MM.1S (cell line): ENCODE measurements around the gene PANX3.

Experiments
- EZH2 ChIP-seq: fragments of 300-600 bp; sonication (generic); optimal IDR thresholded peaks from 2 replicates; pipeline ENCODE3; 2017; ENCODE audit warnings: low read depth, mild to moderate bottlenecking, antibody characterized with exemption, low read length, mixed read lengths
- EZH2phosphoT487 ChIP-seq: fragments of 300-600 bp; sonication (generic); IDR thresholded peaks from 2 replicates; pipeline ENCODE4 v1.6.1; 2018; ENCODE audit warnings: antibody characterized with exemption, low read length
- TF ChIP-seq, protein P1 (sequence below): fragments of 300-600 bp; sonication (generic); IDR thresholded peaks from 2 replicates; pipeline ENCODE4 v1.5.1; 2016; ENCODE audit warnings: antibody characterized with exemption, low read length, mixed read lengths

DNA sequence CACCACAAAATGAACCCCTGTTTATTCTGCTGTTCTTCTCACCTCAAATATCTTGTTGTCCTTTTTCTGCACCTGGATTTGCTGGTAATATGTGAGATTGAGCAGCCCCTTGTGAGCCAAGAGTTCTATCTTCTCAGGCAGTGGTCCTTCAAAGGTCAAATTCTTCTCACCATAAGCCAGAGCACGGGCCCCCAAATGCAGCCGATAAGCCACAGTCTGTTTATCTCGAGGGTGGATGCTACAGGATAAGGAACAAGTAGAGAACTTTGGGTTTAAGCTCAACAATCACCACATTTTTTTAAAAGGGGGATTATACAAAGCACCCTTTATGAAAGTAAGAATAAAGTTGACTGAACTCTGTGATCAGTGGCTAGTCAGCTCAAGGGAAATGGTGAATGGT, 27.3 kb downstream of the PANX3 start:
- TF ChIP-seq, protein P1, sequence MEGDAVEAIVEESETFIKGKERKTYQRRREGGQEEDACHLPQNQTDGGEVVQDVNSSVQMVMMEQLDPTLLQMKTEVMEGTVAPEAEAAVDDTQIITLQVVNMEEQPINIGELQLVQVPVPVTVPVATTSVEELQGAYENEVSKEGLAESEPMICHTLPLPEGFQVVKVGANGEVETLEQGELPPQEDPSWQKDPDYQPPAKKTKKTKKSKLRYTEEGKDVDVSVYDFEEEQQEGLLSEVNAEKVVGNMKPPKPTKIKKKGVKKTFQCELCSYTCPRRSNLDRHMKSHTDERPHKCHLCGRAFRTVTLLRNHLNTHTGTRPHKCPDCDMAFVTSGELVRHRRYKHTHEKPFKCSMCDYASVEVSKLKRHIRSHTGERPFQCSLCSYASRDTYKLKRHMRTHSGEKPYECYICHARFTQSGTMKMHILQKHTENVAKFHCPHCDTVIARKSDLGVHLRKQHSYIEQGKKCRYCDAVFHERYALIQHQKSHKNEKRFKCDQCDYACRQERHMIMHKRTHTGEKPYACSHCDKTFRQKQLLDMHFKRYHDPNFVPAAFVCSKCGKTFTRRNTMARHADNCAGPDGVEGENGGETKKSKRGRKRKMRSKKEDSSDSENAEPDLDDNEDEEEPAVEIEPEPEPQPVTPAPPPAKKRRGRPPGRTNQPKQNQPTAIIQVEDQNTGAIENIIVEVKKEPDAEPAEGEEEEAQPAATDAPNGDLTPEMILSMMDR = no peak
- TF ChIP-seq EZH2 (no peak), EZH2phosphoT487 (no peak)
